GM19463 (cell line): Measurements from ENCODE around the gene RAB3C.
"Not testable (repeated sequence)": the region's sequence is repeated elsewhere in the genome, so short reads cannot be mapped to it uniquely, and the experiment has no call there.

ENCODE experiments used
- ATAC-seq: cut with Tn5 transposase; IDR thresholded peaks from one replicate; pipeline ENCODE4 v1.9.1; 2021; ENCODE audit warnings: mild to moderate bottlenecking, moderate library complexity; ENCODE audit not compliant: unreplicated experiment

RAB3C gene

GRCh38 chr5:58582803-58583491 is at the start of gene RAB3C:
Gene RAB3C (plus strand): TSS chr5:58583075. CDS start chr5:58583209, 134 bp downstream.
- peak; percentile 100 for ATAC-seq

- not testable (repeated sequence) for ATAC-seq
Measured at GRCh38 chr5:58541935-58542334, 40.9 kb upstream of the RAB3C start.

GRCh38 chr5:58542709-58543108 is 40.2 kb upstream of the RAB3C start:
- no peak for ATAC-seq

GRCh38 chr5:58543723-58544122 is 39.2 kb upstream of the RAB3C start:
- no peak for ATAC-seq

- ATAC-seq: no peak
Measured at GRCh38 chr5:58544195-58544594, 38.7 kb upstream of the RAB3C start.

- ATAC-seq: no peak
Measured at GRCh38 chr5:58544926-58545325, 37.9 kb upstream of the RAB3C start.

- ATAC-seq: peak; percentile 93
Measured at GRCh38 chr5:58545912-58546311, 37.0 kb upstream of the RAB3C start.

GRCh38 chr5:58548068-58548467 is 34.8 kb upstream of the RAB3C start:
- ATAC-seq: no peak

GRCh38 chr5:58551492-58551891 is 31.4 kb upstream of the RAB3C start:
- ATAC-seq: no peak

GRCh38 chr5:58557665-58558338 is 25.1 kb upstream of the RAB3C start:
- not testable (repeated sequence) for ATAC-seq

- not testable (repeated sequence) for ATAC-seq
Measured at GRCh38 chr5:58563016-58563700, 19.7 kb upstream of the RAB3C start.

- not testable (repeated sequence) for ATAC-seq
Measured at GRCh38 chr5:58564043-58564832, 18.6 kb upstream of the RAB3C start.

GRCh38 chr5:58565033-58565432 is 17.8 kb upstream of the RAB3C start:
- no peak for ATAC-seq

GRCh38 chr5:58571501-58571900 is 11.4 kb upstream of the RAB3C start:
- ATAC-seq: no peak

- not testable (repeated sequence) for ATAC-seq
Measured at GRCh38 chr5:58572973-58573372, 9.9 kb upstream of the RAB3C start.

GRCh38 chr5:58579781-58580180 is 3.1 kb upstream of the RAB3C start:
- ATAC-seq: no peak

GRCh38 chr5:58582019-58582802 is 664 bp upstream of the RAB3C start:
- peak; percentile 11 for ATAC-seq

- ATAC-seq: no peak
Measured at GRCh38 chr5:58595952-58596351, 13.1 kb downstream of the RAB3C start.

- ATAC-seq: no peak
Measured at GRCh38 chr5:58598440-58598839, 15.6 kb downstream of the RAB3C start.

- no peak for ATAC-seq
Measured at GRCh38 chr5:58599217-58599616, 16.3 kb downstream of the RAB3C start.
